ENCODE data around the gene MOB3A. TPM values are rescaled to one million over a fixed set of nuclear protein-coding genes. Genes with fewer than 3 reads are reported as not detected.

MOB3A gene
- total RNA-seq, 1 donor from 2014 or later, result 17.0 TPM

Other genes starting within 250 kb of the MOB3A start
- 16.7 TPM for gene REXO1, start 247.8 kb downstream of the MOB3A start, total RNA-seq
- 14.1 TPM for gene KLF16, start 232.7 kb downstream of the MOB3A start, total RNA-seq
- gene ABHD17A, start 210.8 kb downstream of the MOB3A start, total RNA-seq, result 61.1 TPM
- 2.1 TPM for gene ADAT3, start 190.9 kb downstream of the MOB3A start, total RNA-seq
- gene SCAMP4, start 190.9 kb downstream of the MOB3A start, total RNA-seq, result 14.9 TPM
- gene CSNK1G2, start 155.2 kb downstream of the MOB3A start, total RNA-seq, result 31.4 TPM
- gene BTBD2, start 80.6 kb downstream of the MOB3A start, total RNA-seq, result 60.5 TPM
- gene MKNK2, start 45.1 kb downstream of the MOB3A start, total RNA-seq, result 122 TPM
- gene IZUMO4, start 589 bp upstream of the MOB3A start, total RNA-seq, result 4.3 TPM
- 89.0 TPM for gene AP3D1, start 55.2 kb upstream of the MOB3A start, total RNA-seq
- gene DOT1L, start 67.6 kb upstream of the MOB3A start, total RNA-seq, result 15.2 TPM
- gene PLEKHJ1, start 140.0 kb upstream of the MOB3A start, total RNA-seq, result 51.2 TPM
- 34.1 TPM for gene SF3A2, start 140.5 kb upstream of the MOB3A start, total RNA-seq
- 1.5 TPM for gene AMH, start 153.0 kb upstream of the MOB3A start, total RNA-seq
- gene JSRP1, start 160.1 kb upstream of the MOB3A start, total RNA-seq, result 0.46 TPM
- gene PEAK3, start 185.8 kb upstream of the MOB3A start, total RNA-seq, result 0.19 TPM
- not detected for gene LINGO3, start 211.8 kb upstream of the MOB3A start, total RNA-seq
- gene LSM7, start 232.3 kb upstream of the MOB3A start, total RNA-seq, result 42.7 TPM
- gene SPPL2B, start 232.4 kb upstream of the MOB3A start, total RNA-seq, result 27.4 TPM

All from cardiac septum (tissue), 1 donor.